Ishikawa (cell line): ENCODE data around the gene PPP1R12B.

ENCODE experiments used
- CEBPB ChIP-seq: IDR thresholded peaks from 2 replicates; pipeline ENCODE4 v1.6.1; 2012
- CREB1 ChIP-seq: IDR thresholded peaks from 2 replicates; pipeline ENCODE4 v1.6.1; 2012; ENCODE audit warnings: low read depth
- EGR1 ChIP-seq: IDR thresholded peaks from 2 replicates; pipeline ENCODE4 v1.6.1; 2012
- EP300 ChIP-seq: IDR thresholded peaks from 2 replicates; pipeline ENCODE4 v1.6.1; 2012; ENCODE audit warnings: borderline replicate concordance
- FOXM1 ChIP-seq: IDR thresholded peaks from 2 replicates; pipeline ENCODE4 v1.6.1; 2012; ENCODE audit warnings: low read depth, borderline replicate concordance
- MAX ChIP-seq: IDR thresholded peaks from 2 replicates; pipeline ENCODE4 v1.6.1; 2012
- NFIC ChIP-seq: IDR thresholded peaks from 2 replicates; pipeline ENCODE4 v1.6.1; 2012
- RAD21 ChIP-seq: IDR thresholded peaks from 2 replicates; pipeline ENCODE4 v1.6.1; 2012; ENCODE audit warnings: low read depth
- REST ChIP-seq: IDR thresholded peaks from 2 replicates; pipeline ENCODE4 v1.6.1; 2012; ENCODE audit warnings: low read depth, mild to moderate bottlenecking
- TAF1 ChIP-seq: IDR thresholded peaks from 2 replicates; pipeline ENCODE4 v1.6.1; 2012; ENCODE audit warnings: low read depth, mild to moderate bottlenecking
- TCF12 ChIP-seq: IDR thresholded peaks from 2 replicates; pipeline ENCODE4 v1.6.1; 2012; ENCODE audit warnings: low read depth
- TEAD4 ChIP-seq: IDR thresholded peaks from 2 replicates; pipeline ENCODE4 v1.6.1; 2012
- USF1 ChIP-seq: IDR thresholded peaks from 2 replicates; pipeline ENCODE4 v1.6.1; 2012
- YY1 ChIP-seq: IDR thresholded peaks from 2 replicates; pipeline ENCODE4 v1.6.1; 2012; ENCODE audit warnings: low read depth
- ZBTB7A ChIP-seq: IDR thresholded peaks from 2 replicates; pipeline ENCODE4 v1.6.1; 2012; ENCODE audit warnings: low read depth

PPP1R12B gene

GRCh38 chr1:202551683-202552082, 203.2 kb downstream of the PPP1R12B start:
- TF ChIP-seq TEAD4, result no peak
- no peak for TF ChIP-seq FOXM1
- TF ChIP-seq CEBPB, result no peak
- no peak for TF ChIP-seq USF1
- TF ChIP-seq TAF1, result no peak
- no peak for TF ChIP-seq EGR1

- TF ChIP-seq USF1 (no peak), CEBPB (no peak), REST (no peak), NFIC (no peak), RAD21 (no peak), ZBTB7A (no peak), MAX (no peak), TAF1 (no peak), TEAD4 (no peak), YY1 (no peak)
Observed at GRCh38 chr1:202553560-202554038, 205.1 kb downstream of the PPP1R12B start.

- TF ChIP-seq MAX (no peak), ZBTB7A (no peak), CREB1 (no peak), YY1 (no peak), CEBPB (no peak), FOXM1 (no peak), NFIC (no peak), RAD21 (no peak), EGR1 (no peak), TEAD4 (no peak), EP300 (no peak), TCF12 (no peak), USF1 (no peak), REST (no peak)
Observed at GRCh38 chr1:202561240-202561639, 212.7 kb downstream of the PPP1R12B start.

GRCh38 chr1:202561726-202562443, 213.4 kb downstream of the PPP1R12B start:
- TF ChIP-seq YY1 (no peak), EGR1 (no peak), NFIC (no peak), ZBTB7A (no peak), REST (no peak), MAX (no peak), TAF1 (no peak), TEAD4 (no peak), CREB1 (no peak), RAD21 (no peak), CEBPB (no peak), FOXM1 (no peak), USF1 (no peak), TCF12 (no peak), EP300 (no peak)
